Muscle layer of colon (tissue), 2 donors: Measurements from ENCODE around the gene HOXA3.
A peak's percentile ranks its signal among the peaks of the same experiment; 100 is the strongest.

Source experiments
- H3K27ac ChIP-seq: one replicate; pipeline ENCODE4 v1.7.0; 2013; ENCODE audit warnings: low read depth, mild to moderate bottlenecking, low read length, moderate library complexity
- H3K27me3 ChIP-seq, 2 donors: one replicate each; pipeline ENCODE4 v1.7.0; 2013; ENCODE audit warnings: low read length in 2 of 2, mild to moderate bottlenecking in 2 of 2; ENCODE audit not compliant: insufficient read depth in 2 of 2, control insufficient read depth in 1 of 2
- H3K36me3 ChIP-seq: one replicate; pipeline ENCODE4 v1.7.0; 2013; ENCODE audit warnings: mild to moderate bottlenecking, low read length; ENCODE audit not compliant: insufficient read depth
- H3K4me1 ChIP-seq: one replicate; pipeline ENCODE4 v1.7.0; 2013; ENCODE audit warnings: mild to moderate bottlenecking, low read length; ENCODE audit not compliant: insufficient read depth
- H3K4me3 ChIP-seq, 2 donors: one replicate each; pipeline ENCODE4 v1.7.0; 2013; ENCODE audit warnings: low read length in 2 of 2, low read depth in 1 of 2, mild to moderate bottlenecking in 1 of 2, moderate library complexity in 1 of 2
- H3K9ac ChIP-seq: one replicate; pipeline ENCODE4 v1.7.0; 2013; ENCODE audit warnings: low read length
- H3K9me3 ChIP-seq: one replicate; pipeline ENCODE4 v1.7.0; 2013; ENCODE audit warnings: mild to moderate bottlenecking, low read length
- donor health status: abdominal sarcoma.
- donor health status: Adenocarcinoma of cecum.

The HOXA3 gene

DNA sequence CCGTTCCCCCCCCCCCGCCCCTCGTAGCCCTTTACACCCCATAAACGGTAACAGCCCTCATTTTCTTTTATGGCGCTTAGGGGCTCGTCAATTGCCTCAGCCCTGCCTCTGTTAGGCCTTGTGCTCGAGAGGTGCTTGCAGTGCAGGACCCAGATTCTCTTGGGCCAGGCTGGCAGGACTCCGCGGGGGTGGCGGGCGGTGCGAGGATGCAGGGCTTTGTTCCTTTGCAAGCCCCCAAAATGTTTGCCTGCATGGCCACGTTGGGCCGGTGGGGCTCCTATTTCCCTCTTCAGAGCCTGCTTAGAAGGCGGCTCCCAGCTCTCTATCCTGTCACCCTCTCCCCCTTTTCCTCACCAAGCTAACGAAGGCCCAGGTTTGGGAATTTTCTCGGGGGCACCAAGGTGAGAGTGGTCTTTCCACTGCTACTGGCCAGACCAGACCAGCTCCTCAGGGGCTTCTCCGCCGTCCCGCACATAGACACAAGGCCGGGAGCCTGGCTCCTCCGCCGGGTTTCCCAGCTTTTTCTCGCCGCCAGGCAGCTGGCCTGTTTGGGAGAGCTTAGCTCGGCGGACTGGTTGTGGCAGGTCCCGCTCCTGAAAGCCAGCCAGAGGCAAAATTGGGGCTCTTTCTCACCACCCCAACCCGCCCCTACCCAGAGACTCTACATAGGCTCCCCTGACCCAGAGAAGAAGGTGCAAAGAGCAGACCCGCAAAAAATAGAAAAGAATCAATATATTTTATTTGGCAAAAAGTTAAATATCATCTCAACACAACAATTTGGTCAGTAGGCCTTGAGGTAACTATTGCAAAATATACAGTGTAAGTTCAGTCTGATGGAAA lies 9.6 kb upstream of the HOXA3 start:
- Histone ChIP-seq H3K36me3 (no peaks in the 10 kb centered on the region), H3K4me1 (peaks cover 5% of the 10 kb centered on the region), H3K27me3 (peaks cover 0 to 20% of the 10 kb centered on the region in 2 donors), H3K27ac (peak overlapping the region; percentile 76), H3K9ac (no peak overlapping the region), H3K9me3 (no peaks in the 10 kb centered on the region), H3K4me3 (peak overlapping the region; percentile 74 to 96)

DNA sequence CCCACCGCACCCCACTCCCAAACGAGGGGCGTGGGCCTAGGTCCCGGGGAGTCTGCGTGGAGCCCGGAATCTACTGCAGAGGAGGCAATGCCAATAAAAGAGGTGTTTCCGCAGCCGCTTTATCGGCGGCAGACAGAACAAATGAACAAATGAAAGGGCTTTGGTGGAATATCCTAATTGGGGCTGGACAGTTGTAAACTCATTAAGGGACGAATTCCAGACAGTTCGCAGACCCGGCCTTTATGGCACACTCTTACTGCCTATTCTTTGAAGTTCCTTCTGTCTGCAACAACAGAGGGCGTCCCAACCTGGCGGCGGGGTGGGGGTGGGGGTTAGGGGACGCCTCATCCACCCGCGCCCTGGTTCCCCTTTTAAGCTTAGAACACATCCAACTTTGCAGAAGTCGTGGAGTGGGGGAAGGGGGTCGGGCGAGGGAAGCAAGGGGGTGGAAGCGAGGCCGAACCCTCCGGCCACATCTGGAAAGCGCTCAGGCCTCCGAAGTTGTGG lies 8.9 kb upstream of the HOXA3 start:
- H3K27ac ChIP-seq, result peak overlapping the region; percentile 64
- H3K9me3 ChIP-seq, result no peaks in the 10 kb centered on the region
- H3K27me3 ChIP-seq, result peaks cover 0 to 13% of the 10 kb centered on the region in 2 donors
- peak overlapping the region; percentile 14 for H3K9ac ChIP-seq
- peaks cover 6% of the 10 kb centered on the region for H3K4me1 ChIP-seq
- peak overlapping the region; percentile 38 to 71 for H3K4me3 ChIP-seq
- H3K36me3 ChIP-seq, result no peaks in the 10 kb centered on the region

DNA sequence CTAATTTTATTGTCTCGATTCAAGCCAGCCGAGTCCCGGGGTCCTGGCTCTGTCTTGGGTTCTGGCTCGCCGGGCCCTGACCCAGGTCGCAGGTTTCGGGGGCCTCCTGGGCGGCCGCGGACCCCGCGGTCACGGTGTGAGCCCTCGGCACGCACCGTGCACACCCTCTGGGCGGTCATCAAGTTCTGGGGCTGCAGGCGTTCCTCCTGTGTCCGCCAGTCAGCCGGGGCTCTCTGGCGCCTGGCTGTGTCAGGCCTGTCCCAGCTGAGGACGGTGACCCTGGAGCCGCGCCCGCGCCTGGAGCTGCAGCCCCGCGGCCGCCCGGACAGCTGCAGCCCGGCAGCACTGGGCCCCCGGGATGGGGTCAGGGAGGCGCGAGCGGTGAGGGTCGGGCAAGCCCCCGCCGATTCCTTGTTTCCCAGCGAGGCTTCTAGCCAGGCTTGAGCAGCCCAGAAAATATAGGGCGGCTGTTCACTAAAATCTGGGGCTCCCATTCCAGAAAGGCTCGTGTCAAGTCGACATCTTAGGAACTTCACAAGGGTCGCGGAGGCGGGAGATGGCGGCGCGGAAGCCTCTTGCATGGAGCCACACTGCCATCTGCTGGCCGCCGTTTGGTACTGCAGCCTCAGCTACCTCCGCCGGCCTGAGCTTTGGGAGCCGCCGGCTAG lies 8.3 kb upstream of the HOXA3 start:
- H3K27ac ChIP-seq, result peak overlapping the region; percentile 64
- no peaks in the 10 kb centered on the region for H3K9me3 ChIP-seq
- H3K4me3 ChIP-seq, result peak overlapping the region; percentile 38 to 71
- peak overlapping the region; percentile 14 for H3K9ac ChIP-seq
- H3K4me1 ChIP-seq, result peaks cover 6% of the 10 kb centered on the region
- H3K36me3 ChIP-seq, result no peaks in the 10 kb centered on the region
- H3K27me3 ChIP-seq, result peaks cover 0 to 13% of the 10 kb centered on the region in 2 donors

DNA sequence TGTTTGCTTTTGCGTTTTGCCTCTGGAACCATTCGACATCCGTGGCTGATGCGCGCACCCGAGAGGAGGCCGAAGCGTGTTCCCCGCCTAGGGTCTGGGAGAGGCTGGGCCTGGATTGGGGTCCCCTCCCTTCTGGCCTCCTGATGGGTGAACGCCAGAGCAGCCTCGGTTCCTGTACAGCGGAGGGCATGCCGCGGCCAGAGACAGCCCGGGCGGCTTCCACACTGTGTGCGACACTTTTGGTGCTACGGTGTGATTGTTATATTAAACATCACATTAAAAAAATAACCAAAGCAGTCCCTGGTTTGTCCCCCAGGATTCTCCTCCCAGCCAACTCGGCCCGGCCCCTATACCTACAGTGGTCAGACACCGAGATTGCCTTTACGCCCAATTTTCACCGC lies 7.8 kb upstream of the HOXA3 start:
- H3K27me3 ChIP-seq, result peaks cover 0 to 17% of the 10 kb centered on the region in 2 donors
- no peak overlapping the region for H3K9ac ChIP-seq
- H3K36me3 ChIP-seq, result no peaks in the 10 kb centered on the region
- H3K4me3 ChIP-seq, result peak overlapping the region; percentile 38 to 71
- peaks cover 11% of the 10 kb centered on the region for H3K4me1 ChIP-seq
- H3K9me3 ChIP-seq, result no peaks in the 10 kb centered on the region
- peak overlapping the region; percentile 64 for H3K27ac ChIP-seq

DNA sequence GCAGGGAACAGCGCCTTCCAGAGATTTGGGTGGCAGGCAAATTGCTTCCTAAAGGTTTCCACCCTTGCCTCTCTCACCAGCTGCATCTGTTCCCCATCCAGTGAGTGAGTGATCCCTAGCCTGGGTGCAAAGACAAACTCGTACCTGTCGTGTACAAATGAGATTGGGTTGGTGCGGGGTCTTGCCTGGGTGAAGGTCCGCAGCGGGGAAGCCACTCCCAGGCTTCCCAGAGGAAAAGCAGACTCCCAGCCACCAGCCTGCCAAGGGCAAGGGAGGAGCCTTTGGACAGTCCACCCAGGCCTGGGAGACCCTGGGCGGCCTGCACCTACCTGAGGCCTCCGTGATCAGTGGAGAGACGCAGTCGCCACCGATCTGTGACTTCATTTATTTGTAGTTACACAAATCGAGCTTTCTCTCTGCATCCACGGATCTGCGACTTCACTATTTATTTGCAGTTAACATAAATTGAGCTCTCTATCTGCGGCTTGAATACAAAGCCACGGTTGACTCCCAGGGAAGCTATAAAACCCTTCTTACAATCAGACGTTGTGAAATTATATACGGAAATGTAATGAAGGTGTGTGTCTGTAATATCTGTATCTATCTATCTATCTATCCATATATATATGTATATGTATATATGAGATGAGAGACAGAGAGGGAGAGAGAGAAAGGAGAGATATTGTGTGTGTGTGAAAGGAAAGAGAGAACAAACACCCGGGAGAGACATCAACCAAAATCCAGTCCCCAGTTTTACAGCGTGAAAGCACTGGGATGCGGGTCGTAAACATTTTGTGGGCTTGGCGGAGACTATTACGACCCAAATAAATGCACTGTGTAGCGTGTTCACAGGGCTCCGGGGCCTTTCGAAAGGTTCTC lies 7.1 kb upstream of the HOXA3 start:
- peaks cover 0 to 12% of the 10 kb centered on the region in 2 donors for H3K27me3 ChIP-seq
- H3K9me3 ChIP-seq, result no peaks in the 10 kb centered on the region
- H3K4me1 ChIP-seq, result peaks cover 16% of the 10 kb centered on the region
- no peaks in the 10 kb centered on the region for H3K36me3 ChIP-seq
- H3K9ac ChIP-seq, result no peak overlapping the region
- no peak overlapping the region for H3K4me3 ChIP-seq
- no peak overlapping the region for H3K27ac ChIP-seq

DNA sequence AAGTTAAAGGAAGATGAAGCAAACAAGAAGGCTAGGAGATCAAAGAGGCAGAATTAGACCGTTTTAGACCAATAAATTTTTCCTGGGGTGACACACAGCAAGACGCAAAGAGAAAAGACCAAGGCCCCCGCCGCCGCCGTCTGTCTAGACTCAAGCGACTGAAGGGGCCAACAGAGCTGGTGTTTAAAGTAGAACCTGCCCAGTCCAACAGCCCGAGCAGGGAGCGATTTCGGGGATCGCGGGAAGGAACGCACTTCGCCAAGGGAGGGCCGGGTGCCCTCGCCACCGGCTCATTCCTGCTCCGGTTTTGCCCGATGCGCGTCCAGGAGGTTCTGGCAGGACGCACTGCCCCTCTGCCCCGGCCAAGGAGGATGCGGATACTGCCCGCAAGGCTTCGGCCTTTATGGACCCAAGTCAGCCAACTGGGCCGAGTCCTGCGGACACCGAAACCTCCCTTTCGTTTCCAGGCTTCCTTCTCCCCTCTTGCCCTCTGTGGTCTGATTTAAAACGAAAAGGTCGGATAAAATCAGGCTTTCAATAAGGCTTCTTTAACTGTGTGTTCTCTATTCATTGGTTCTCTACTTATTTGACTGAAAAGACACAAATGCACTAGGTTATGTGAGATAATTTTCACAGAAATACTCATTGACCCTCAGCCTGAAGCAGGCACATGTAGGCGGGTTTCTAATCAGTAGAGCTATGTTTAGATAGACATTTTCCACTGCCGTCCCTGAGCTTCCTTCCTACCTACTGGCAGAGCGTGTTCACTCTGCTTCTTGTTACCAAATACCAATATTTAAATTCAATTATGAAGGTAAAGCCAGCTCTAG lies 6.3 kb upstream of the HOXA3 start:
- H3K4me3 ChIP-seq, result no peak overlapping the region
- H3K4me1 ChIP-seq, result peaks cover 23% of the 10 kb centered on the region
- H3K27me3 ChIP-seq, result peaks cover 0 to 12% of the 10 kb centered on the region in 2 donors
- no peaks in the 10 kb centered on the region for H3K9me3 ChIP-seq
- no peak overlapping the region for H3K27ac ChIP-seq
- no peaks in the 10 kb centered on the region for H3K36me3 ChIP-seq
- no peak overlapping the region for H3K9ac ChIP-seq

DNA sequence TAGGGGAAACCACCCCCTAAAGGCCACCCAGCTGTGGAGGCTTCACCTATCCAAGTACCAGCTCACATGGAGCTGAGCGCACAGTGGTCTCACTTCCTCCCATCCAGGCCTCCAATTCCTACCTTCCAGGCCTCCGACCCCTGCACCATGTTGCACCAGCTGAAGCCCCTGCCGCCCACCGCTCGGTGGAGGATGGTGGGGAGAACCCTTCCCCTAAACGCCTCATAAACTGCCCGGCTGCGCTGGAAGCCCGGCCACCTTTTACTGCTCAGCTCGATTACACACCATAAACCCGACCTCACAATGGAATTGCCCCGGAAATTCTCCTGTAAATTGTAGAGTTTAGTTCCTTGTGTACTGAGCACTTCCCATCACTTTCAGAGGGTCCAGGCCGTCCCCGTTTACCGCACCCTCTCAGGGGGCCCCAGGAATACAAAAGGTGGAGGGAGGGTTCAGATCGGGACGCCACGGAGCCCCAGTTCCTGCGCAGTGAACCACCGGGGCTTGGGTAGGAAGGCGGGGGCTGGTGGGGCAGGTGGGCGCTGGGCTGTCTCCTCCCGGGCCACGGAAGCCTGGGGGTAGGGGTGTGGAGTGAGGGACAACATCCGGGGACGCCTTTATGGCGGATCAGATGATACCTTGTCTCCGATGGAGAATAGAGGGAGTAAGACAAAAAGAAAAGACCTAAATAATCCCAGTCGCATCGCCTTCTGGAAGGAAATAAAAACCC lies 5.5 kb upstream of the HOXA3 start:
- Histone ChIP-seq H3K4me1 (peaks cover 31% of the 10 kb centered on the region), H3K36me3 (no peaks in the 10 kb centered on the region), H3K27ac (no peak overlapping the region), H3K9ac (no peak overlapping the region), H3K4me3 (no peak overlapping the region), H3K27me3 (peaks cover 0 to 16% of the 10 kb centered on the region in 2 donors), H3K9me3 (no peaks in the 10 kb centered on the region)

DNA sequence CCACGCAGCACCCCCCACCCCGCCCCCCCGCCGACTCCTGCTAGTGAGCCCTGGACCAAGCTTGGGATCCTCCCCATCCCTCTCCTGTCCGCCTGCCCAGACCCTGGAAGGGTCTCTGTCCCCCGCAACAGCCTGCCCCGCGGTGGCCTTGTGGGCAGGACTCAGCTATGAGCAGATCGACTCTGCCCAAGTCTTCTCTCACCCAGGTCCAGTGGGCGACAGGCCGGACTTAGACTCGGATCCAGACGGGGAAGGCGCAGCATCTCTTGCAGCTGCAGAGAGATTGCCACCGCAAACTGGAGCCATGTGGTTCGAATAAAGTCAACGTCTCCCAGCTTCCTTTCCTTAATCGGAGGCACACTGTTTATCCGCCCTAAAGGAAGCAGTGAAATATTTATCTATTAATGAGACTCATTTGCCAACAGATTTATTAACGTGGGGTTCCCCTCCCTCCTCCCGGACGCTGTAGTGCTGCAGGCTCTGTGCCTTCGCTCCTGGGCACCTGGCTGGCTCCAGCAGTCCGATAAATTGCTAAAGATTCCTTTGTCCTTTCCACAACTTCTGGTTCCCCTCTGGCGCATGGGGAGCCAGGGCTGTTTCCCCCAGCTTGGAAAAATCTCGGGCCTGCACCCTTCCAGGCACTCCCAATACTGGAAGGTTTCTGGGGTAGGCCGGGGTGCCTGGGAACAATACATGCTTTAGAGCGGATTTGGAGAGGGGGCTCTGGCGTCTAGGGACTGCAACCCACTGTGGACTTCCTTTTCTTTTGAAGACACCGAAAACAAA lies 4.7 kb upstream of the HOXA3 start:
- peak overlapping the region; percentile 82 to 96 for H3K4me3 ChIP-seq
- no peaks in the 10 kb centered on the region for H3K36me3 ChIP-seq
- H3K9me3 ChIP-seq, result no peaks in the 10 kb centered on the region
- peaks cover 32% of the 10 kb centered on the region for H3K4me1 ChIP-seq
- H3K9ac ChIP-seq, result no peak overlapping the region
- peak overlapping the region; percentile 98 for H3K27ac ChIP-seq
- peaks cover 0 to 19% of the 10 kb centered on the region in 2 donors for H3K27me3 ChIP-seq

DNA sequence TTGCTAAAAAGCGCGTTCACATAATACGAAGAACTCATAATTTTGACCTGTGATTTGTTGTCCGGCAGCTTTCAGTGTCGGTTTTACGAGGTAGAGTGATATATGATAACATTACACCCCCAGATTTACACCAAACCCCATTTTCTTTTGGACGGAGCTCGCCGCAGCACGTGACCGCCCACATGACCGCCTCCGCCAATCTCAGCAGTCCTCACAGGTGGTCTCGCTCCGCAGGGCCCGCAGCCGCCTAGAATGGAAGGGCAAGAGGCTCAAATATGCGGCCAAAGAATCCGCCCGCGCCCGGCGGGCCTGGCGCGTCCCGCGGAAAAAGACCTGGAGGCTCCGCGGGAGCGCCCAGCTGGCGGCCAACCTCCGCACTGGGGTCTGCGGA lies 4.1 kb upstream of the HOXA3 start, which contains the start of gene HOXA7:
Gene HOXA7, minus strand, starts transcription at position 168 of the 391 bp plus-strand sequence. Its CDS starts 130 bp downstream, at position 38.
- peaks cover 0 to 19% of the 10 kb centered on the region in 2 donors for H3K27me3 ChIP-seq
- H3K36me3 ChIP-seq, result no peaks in the 10 kb centered on the region
- no peaks in the 10 kb centered on the region for H3K9me3 ChIP-seq
- peaks cover 32% of the 10 kb centered on the region for H3K4me1 ChIP-seq
- peak within 1 kb of the TSS; percentile 82 to 96 for H3K4me3 ChIP-seq
- peak within 1 kb of the TSS; percentile 98 for H3K27ac ChIP-seq
- H3K9ac ChIP-seq, result peak within 1 kb of the TSS; percentile 49
